GM11168 (cell line): ENCODE results near the gene IL12RB2.
"Not testable (repeated sequence)": the region's sequence is repeated elsewhere in the genome, so short reads cannot be mapped to it uniquely, and the experiment has no call there.

ENCODE experiments used
- in situ Hi-C: fragments of 300-500 bp; cut with MboI; formaldehyde crosslinking; loops from one replicate; pipeline ENCODE4 v1.12.0; 2022; ENCODE audit warnings: low sequenced_read_pairs; ENCODE audit not compliant: unreplicated experiment

The IL12RB2 gene

DNA sequence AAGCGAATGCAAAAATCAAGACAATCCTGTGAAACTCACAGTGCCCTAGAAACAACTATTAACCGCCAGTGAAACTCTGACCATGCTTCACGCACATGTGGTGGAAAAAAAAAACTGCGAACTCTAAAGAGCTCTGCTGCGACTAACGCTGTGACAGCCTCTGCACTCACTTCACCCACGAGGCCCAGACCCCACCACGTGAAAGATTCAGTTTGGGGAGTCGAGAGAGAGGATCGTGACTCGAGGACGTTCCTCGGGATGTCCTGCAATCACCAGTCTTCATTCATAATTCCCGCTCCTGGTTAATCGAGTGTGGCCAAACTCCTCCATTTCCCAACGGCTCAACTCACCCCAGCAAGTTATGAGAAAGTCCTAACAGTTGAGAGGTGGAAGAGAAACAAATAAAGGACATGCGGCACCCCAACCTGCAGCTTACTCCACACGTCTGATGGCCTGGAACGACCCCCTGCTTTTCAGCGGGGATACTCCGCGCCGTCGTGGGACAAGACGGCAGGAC lies 121.4 kb downstream of the IL12RB2 start:
- in situ Hi-C loops: no loop called here

DNA sequence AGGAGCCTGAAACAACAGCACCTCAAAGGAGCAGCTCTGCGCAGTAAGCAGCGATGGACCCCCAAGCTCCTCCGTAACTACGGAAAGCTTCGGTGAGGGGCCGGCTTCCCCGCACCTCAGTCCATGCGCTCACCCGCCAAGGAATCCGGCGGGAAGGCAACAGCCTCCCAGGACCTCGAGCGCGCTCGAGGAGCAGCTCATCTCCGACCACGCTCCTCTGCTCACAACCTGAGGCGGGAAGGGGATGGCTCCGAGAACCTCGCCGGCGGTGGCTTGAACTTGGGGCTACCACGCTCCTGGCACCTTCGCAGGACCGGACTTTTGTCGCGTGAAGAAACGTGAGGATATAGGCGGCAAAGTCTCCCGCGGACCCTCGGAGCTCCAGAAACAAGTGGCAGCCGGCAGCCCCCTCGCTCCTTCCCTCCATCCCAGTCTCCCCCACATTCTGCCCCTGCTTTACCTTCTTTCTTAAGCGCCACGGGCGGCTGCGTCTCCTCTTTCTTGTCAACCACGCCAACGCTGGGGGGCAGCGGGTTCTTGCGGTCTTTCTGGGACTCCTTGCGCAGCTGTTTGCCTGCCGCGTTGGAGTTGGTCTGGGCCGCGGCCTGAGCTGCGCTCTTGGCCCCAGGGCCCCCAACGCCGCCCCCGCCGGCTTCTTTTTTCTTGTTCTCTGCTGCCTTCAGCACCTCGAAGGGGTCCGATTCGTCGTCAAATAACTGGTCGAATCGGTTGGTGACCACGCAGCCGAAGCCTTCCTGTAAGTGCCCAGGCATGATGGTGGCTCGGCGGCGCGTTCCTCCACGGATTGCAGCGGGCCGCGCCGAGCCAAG lies 122.1 kb downstream of the IL12RB2 start:
- in situ Hi-C loops: no loop called here

GRCh38 chr1:67430358-67431155 lies 122.9 kb downstream of the IL12RB2 start, which contains the start of gene SERBP1:
SERBP1 (minus strand) TSS chr1:67430402; CDS start chr1:67430300, 102 bp downstream.
- in situ Hi-C loops: no loop called here

DNA sequence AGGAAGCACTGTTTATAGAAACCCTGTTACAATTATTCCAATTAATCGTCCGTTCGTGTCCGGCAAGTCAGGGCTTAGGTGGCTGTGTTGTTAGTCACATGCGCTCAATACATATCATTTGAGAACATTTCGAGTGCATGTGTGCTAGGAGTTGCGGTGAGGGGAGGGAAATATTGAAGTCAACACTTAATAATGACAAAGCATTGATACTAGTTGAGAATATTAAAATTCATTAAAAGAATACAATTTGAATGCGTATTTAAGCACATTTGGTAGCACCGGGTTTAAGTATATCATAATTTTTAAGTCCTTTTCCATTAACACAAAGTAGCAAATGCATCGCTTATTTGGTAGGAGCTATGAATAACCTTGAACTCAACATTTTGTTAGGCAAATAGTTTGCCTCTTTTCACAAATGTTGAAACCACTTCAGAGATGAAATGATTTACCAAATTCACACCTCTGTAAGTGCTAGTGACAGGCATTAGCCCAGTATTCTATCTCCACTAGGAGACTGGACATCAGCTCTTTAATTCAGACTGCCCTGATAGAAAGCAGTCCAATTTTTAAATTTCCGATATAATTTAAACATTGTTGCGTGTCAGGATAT lies 123.6 kb downstream of the IL12RB2 start:
- in situ Hi-C loops: no loop called here

GRCh38 chr1:67431869-67432578 lies 124.4 kb downstream of the IL12RB2 start:
- in situ Hi-C loops: no loop called here

DNA sequence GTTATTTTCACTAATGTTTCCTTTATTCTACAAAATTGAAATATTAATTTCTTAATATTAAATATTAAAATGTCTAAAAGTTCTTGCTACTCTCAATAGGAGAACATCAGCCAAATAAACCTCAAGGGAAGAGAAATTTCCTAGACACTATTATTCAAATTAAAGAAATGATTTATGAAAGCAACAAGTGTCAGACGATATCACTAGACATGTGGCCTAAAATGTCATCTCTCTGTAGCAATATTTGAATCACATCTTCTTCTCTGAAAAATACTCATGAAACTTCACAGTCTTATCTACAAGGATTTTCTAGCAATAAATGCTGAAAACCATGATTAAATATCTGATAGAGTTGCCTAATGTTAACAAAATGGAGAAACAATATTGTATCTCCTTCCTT lies 125.1 kb downstream of the IL12RB2 start:
- in situ Hi-C loops: no loop called here

DNA sequence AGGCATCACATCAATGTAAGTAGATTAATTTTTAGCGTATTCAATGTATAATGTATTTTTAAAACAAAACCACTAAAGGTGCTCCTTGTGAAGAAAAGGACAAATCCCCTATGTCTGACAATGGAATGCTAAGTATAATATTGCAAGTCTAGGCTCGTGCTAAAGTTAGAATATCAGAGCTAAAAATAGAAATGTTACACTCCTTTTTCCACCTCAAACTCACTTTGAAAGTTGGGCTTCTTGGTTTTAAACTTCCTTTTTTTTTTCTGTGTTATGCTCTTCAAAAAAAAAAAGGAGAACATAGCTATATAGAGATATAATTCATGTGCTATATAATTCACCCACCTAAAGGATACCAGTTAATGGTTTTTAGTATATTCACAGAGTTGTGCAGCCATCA lies 126.2 kb downstream of the IL12RB2 start:
- in situ Hi-C loops: no loop called here

GRCh38 chr1:67434491-67434890 lies 126.8 kb downstream of the IL12RB2 start:
- in situ Hi-C loops: no loop called here

GRCh38 chr1:67436511-67437055 lies 128.9 kb downstream of the IL12RB2 start:
- in situ Hi-C loops: no loop called here

DNA sequence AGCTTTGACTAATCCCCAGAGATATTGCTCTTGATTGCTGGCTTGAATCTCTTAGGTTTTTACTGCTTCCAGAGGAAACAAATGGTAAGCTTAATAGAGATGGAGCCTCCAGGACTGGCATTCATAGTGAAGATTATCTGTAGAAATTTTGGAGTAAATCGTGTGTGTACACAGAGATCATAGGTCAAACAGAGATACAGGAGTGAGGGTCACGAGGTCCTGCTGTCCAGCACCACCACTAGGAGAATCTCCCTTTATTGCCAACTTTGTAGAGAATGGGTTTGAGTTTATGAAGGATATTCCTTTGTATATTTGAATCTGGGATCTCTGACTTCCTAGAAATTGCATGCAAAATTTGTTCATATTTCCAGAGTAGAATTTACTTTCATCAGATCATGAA lies 130.3 kb downstream of the IL12RB2 start:
- in situ Hi-C loops: no loop called here

GRCh38 chr1:67439277-67440029 lies 131.8 kb downstream of the IL12RB2 start:
- in situ Hi-C loops: no loop called here

- in situ Hi-C loops: no loop called here
Observed at GRCh38 chr1:67440339-67440738, 132.7 kb downstream of the IL12RB2 start.

GRCh38 chr1:67441183-67441582 lies 133.5 kb downstream of the IL12RB2 start:
- in situ Hi-C loops: no loop called here

GRCh38 chr1:67441739-67442281 lies 134.1 kb downstream of the IL12RB2 start:
- in situ Hi-C loops: no loop called here

GRCh38 chr1:67446014-67446413 lies 138.3 kb downstream of the IL12RB2 start:
- in situ Hi-C loops: not testable (repeated sequence)
